Gastrocnemius medialis (tissue), 4 donors: ENCODE results near the gene GRIN3A. TPM values are rescaled to one million over a fixed set of nuclear protein-coding genes. Genes with fewer than 3 reads are reported as not detected.
A peak's percentile ranks its signal among the peaks of the same experiment; 100 is the strongest.
"Not testable (repeated sequence)": the region's sequence is repeated elsewhere in the genome, so short reads cannot be mapped to it uniquely, and the experiment has no call there.

ENCODE experiments used
- ATAC-seq, 2 donors: fragments of 150-250 bp; one replicate each; pipeline ENCODE4 v1.9.1; 2016
- DNase-seq, 2 donors: peaks; one replicate each; pipeline ENCODE4 v3.0.0-alpha.2; 2019
- H3K27ac ChIP-seq, 4 donors: fragments of 200-600 bp; sonication (generic); 1 replicate in 1 of 4; 2 replicates in 3 of 4; pipeline ENCODE4 v1.5.1; 2016 to 2018; ENCODE audit warnings: mild to moderate bottlenecking in 2 of 4, moderate library complexity in 1 of 4
- H3K27me3 ChIP-seq, 3 donors: fragments of 200-600 bp; sonication (generic) in 2 of 3; 1 replicate in 1 of 3; 2 replicates in 2 of 3; pipeline versions ENCODE4 v1.5.1 to v1.6.0; 2016 to 2019; ENCODE audit warnings: mild to moderate bottlenecking in 1 of 3, moderate library complexity in 1 of 3
- H3K36me3 ChIP-seq, 2 donors: fragments of 200-600 bp; sonication (generic) in 1 of 2; one replicate each; pipeline ENCODE4 v1.5.1; 2017 to 2018
- H3K4me1 ChIP-seq, 2 donors: fragments of 200-600 bp; sonication (generic) in 1 of 2; one replicate each; pipeline ENCODE4 v1.5.1; 2016 to 2017; ENCODE audit warnings: mild to moderate bottlenecking in 2 of 2
- H3K4me3 ChIP-seq, 4 donors: fragments of 200-600 bp; sonication (generic) in 3 of 4; 1 replicate in 1 of 4; 2 replicates in 3 of 4; pipeline ENCODE4 v1.5.1; 2016 to 2019; ENCODE audit warnings: mild to moderate bottlenecking in 2 of 4
- H3K9me3 ChIP-seq, 3 donors: fragments of 200-600 bp; sonication (generic) in 2 of 3; 1 replicate in 1 of 3; 2 replicates in 2 of 3; pipeline ENCODE4 v1.5.1; 2016 to 2019
- CTCF ChIP-seq, 5 experiments: fragments of 450-650 bp in 3 of 5; fragments of 200-600 bp in 2 of 5; sonication (generic) in 2 of 5; IDR thresholded peaks in 4 of 5; conservative IDR thresholded peaks in 1 of 5; 1 replicate in 4 of 5; 2 replicates in 1 of 5; pipeline ENCODE4 v1.5.1; 2016 to 2019; ENCODE audit warnings: antibody characterized with exemption in 5 of 5, mild to moderate bottlenecking in 3 of 5, moderate library complexity in 3 of 5
- POLR2A ChIP-seq, 2 donors: fragments of 450-650 bp; IDR thresholded peaks; one replicate each; pipeline ENCODE4 v1.6.1; 2017; ENCODE audit warnings: antibody characterized with exemption in 2 of 2, mild to moderate bottlenecking in 2 of 2, moderate library complexity in 2 of 2
- in situ Hi-C, 4 donors: fragments of 200-750 bp; cut with MboI; loops; one replicate each; pipeline versions ENCODE4 v1.15.0 to v1.8.0; 2017; ENCODE audit warnings: low sequenced_read_pairs in 4 of 4
- intact Hi-C: fragments of 100-400 bp; cut with DNase I; formaldehyde crosslinking; loops from one replicate; pipeline ENCODE4 v1.15.1; 2023; ENCODE audit warnings: low total_unique reads
- total RNA-seq, 4 donors: library from RNA; depleted of rRNA; stranded (reverse); fragments of >200 nt; gene quantifications; one replicate each; pipeline versions ENCODE4 v1.1.0 to v1.2.3, GENCODE V29; 2016

Gene GRIN3A
- total RNA-seq, 4 donors from 2014 or later, result not detected

- Histone ChIP-seq H3K27me3 (no peaks in the 10 kb centered on the region), H3K4me1 (no peaks in the 10 kb centered on the region), H3K4me3 (no peak overlapping the region), H3K9me3 (no peaks in the 10 kb centered on the region), H3K27ac (no peak overlapping the region), H3K36me3 (no peaks in the 10 kb centered on the region)
- no peak for TF ChIP-seq POLR2A (IDR thresholded peaks at IDR 0.05)
- TF ChIP-seq CTCF (IDR thresholded peaks at IDR 0.05 in 4 of 5, conservative IDR thresholded peaks at IDR 0.05 in 1 of 5), result peak in 1 of 5 experiments; percentile 30
- no peak for ATAC-seq
- intact Hi-C loops (loop anchor here (5.0 kb wide), 1 partner anchor 126 kb away; no protein-coding TSS in a partner anchor), in situ Hi-C loops (loop anchor here in 1 of 4 donors (5.0 kb wide), 1 partner anchor 126 kb away; no protein-coding TSS in a partner anchor)
- no peak for DNase-seq
Observed at GRCh38 chr9:101727612-101728524, 10.6 kb downstream of the GRIN3A start.

GRCh38 chr9:101724271-101724670 is 14.2 kb downstream of the GRIN3A start:
- in situ Hi-C loops, result not testable (repeated sequence)

GRCh38 chr9:101718192-101718591 is 20.3 kb downstream of the GRIN3A start:
- Histone ChIP-seq H3K27ac (peak overlapping the region in 1 of 4 donors; percentile 61), H3K27me3 (no peaks in the 10 kb centered on the region), H3K9me3 (no peaks in the 10 kb centered on the region), H3K4me3 (no peak overlapping the region), H3K36me3 (no peaks in the 10 kb centered on the region), H3K4me1 (peaks cover 5 to 31% of the 10 kb centered on the region in 2 donors)
- DNase-seq (no peak), ATAC-seq (peak; percentile 36 to 89)
- intact Hi-C loops, result no loop called here
- in situ Hi-C loops, result no loop called here
- TF ChIP-seq POLR2A (IDR thresholded peaks at IDR 0.05), result no peak
- TF ChIP-seq CTCF (IDR thresholded peaks at IDR 0.05 in 4 of 5, conservative IDR thresholded peaks at IDR 0.05 in 1 of 5), result no peak

More at GRCh38 chr9:101724271-101724670, 14.2 kb downstream of the GRIN3A start:
- H3K27me3 ChIP-seq, H3K4me1 ChIP-seq, H3K27ac ChIP-seq, H3K36me3 ChIP-seq, H3K4me3 ChIP-seq, ATAC-seq, DNase-seq, intact Hi-C loops, H3K9me3 ChIP-seq: not testable (repeated sequence)

GRCh38 chr9:101716629-101717028 is 21.8 kb downstream of the GRIN3A start:
- TF ChIP-seq POLR2A (IDR thresholded peaks at IDR 0.05) (no peak), CTCF (IDR thresholded peaks at IDR 0.05 in 4 of 5, conservative IDR thresholded peaks at IDR 0.05 in 1 of 5) (no peak)
- no peaks in the 10 kb centered on the region for H3K36me3 ChIP-seq
- peak overlapping the region in 1 of 4 donors; percentile 35 for H3K27ac ChIP-seq
- intact Hi-C loops (no loop called here), in situ Hi-C loops (no loop called here)
- peak; percentile 61 to 69 for ATAC-seq
- no peak for DNase-seq
- no peaks in the 10 kb centered on the region for H3K27me3 ChIP-seq
- H3K4me1 ChIP-seq, result peaks cover 5 to 31% of the 10 kb centered on the region in 2 donors
- no peak overlapping the region for H3K4me3 ChIP-seq
- no peaks in the 10 kb centered on the region for H3K9me3 ChIP-seq

- Histone ChIP-seq H3K9me3 (no peaks in the 10 kb centered on the region), H3K4me1 (peaks cover 0 to 6% of the 10 kb centered on the region in 2 donors), H3K27me3 (no peaks in the 10 kb centered on the region), H3K27ac (no peak overlapping the region), H3K4me3 (no peak overlapping the region), H3K36me3 (no peaks in the 10 kb centered on the region)
- intact Hi-C loops, result no loop called here
- no peak for ATAC-seq
- no peak for DNase-seq
- TF ChIP-seq POLR2A (IDR thresholded peaks at IDR 0.05), result no peak
- TF ChIP-seq CTCF (IDR thresholded peaks at IDR 0.05 in 4 of 5, conservative IDR thresholded peaks at IDR 0.05 in 1 of 5), result peak in 1 of 5 experiments; percentile 34
- in situ Hi-C loops, result no loop called here
Observed at GRCh38 chr9:101711330-101711941, 27.0 kb downstream of the GRIN3A start.
